HG02840 (cell line): ENCODE measurements around the gene SPON1.

ENCODE experiments used
- ATAC-seq: cut with Tn5 transposase; IDR thresholded peaks from one replicate; pipeline ENCODE4 v1.9.1; 2021; ENCODE audit warnings: mild to moderate bottlenecking, moderate library complexity, moderate number of reproducible peaks; ENCODE audit not compliant: unreplicated experiment, low FRiP score

Gene SPON1

DNA sequence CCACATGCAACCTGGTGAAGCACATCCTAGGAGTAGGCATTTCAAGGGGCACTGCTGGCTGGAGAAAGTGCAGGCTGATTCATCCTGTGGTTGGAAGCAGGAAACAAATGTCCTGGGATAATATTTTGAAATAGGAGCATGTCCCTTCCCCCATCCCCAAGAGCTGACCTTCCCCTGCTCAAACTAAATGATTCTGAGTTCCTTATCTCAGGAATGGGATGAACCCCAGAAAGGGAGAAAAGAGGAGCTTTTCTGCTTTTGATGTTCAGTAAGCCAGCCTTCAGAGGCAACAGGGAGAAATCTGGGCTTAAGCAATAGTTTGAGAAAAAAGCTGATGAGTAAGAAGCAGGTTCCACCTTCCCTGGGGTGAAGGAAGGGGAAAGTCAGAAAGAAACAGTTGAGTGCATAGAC is 19.5 kb upstream of the SPON1 start:
- ATAC-seq = no peak

DNA sequence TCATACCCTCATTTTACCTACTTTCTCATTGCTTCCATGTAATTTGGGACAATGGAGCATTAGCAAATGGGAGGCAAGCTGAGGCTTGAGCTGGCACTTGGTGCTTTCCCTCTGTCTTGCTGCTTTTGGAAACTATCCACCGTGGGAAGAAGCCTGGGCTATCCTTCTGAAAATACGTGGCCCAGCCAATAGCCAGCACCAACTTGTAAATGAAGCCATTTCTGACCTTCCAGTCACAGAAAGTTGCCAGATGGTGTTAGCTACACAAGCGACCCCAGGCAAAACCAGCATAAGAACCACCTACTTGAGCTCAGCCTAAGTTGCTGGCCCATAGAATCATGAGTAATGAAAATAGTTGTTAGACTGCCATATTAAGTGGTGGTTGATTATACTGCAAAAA is 18.5 kb upstream of the SPON1 start:
- no peak for ATAC-seq

DNA sequence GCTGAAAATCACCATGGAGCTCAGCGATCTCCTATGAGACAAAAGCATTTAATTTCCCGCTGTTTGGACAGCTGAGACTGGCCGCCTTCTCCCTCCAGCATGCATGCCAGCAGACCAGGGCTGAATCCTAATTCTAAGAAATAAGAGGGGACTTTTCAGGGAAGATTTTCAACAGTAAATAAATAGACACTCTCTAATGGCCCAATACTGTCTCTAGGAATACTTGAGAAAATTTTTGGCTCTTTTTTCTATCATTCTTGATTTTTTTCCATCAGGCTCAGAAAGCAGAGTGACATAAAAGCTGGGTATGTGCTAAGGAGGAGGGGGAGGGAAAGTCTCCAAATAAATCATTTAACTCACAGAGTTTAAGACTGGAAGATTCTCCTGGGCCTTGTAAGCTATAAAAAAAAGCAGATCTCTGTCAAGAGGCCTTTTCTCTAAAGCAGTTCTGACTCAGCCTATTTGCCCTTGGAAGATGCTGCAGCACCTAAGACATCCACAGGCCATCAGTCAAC is 17.6 kb upstream of the SPON1 start:
- ATAC-seq = no peak

GRCh38 chr11:13947379-13947778 is 15.1 kb upstream of the SPON1 start:
- ATAC-seq = no peak

DNA sequence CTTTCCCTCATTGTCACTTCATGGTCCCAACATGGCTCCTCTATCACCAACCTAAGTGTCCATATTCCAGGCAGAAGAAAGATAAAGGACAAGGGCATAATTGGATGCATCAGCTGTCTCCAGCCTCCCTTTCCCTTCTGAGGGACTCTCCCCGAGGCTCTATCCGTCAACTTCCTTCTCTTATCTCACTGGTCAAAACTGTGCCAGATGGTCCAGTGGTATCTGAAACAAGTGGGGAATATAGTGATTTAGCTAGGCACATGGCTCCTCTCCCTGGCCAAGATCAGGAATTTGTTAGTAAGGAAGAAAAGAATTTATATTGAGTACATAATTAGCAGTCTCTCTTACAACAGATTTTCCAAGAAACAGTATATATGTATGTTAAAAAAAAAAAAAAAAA is 12.6 kb upstream of the SPON1 start:
- no peak for ATAC-seq

DNA sequence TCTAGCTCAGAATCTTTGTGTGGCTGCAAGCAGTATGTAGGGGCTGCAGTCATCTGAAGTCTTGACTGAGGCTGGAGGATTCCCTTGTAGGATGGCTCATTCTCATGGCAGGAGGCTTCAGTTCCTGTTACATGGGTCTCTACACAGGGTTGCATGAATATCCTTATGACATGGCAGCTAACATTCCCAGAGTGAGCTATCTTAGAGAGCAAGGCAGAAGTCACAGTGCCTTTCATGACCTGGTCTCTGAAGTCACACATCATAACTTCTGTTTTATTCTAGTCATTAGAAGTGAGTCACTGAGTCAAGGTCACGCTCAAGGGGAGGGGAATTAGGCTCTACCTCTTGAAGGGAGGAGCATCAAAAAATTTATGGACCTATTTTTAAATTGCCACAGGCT is 10.3 kb upstream of the SPON1 start:
- no peak for ATAC-seq

DNA sequence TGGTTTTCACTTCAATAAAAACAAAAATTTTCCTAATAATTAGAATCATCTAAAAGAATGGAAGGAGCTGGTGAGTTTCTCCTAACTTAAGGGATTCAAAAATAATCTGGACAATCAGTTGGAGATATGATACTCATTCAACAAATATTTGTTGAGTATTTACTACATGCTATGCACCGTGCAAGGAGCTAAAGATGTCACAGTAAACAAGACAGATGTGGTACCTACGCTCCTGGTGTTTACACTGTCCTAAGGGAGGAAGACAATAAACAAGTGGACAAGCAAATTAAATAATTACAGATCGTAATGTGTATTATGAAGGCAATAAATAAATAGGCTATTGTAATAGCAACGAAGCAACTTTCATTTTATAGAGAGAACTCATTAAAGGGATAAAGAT is 9.9 kb upstream of the SPON1 start:
- no peak for ATAC-seq

GRCh38 chr11:13954591-13954990 is 7.9 kb upstream of the SPON1 start:
- no peak for ATAC-seq

GRCh38 chr11:13955971-13956421 is 6.5 kb upstream of the SPON1 start:
- no peak for ATAC-seq

DNA sequence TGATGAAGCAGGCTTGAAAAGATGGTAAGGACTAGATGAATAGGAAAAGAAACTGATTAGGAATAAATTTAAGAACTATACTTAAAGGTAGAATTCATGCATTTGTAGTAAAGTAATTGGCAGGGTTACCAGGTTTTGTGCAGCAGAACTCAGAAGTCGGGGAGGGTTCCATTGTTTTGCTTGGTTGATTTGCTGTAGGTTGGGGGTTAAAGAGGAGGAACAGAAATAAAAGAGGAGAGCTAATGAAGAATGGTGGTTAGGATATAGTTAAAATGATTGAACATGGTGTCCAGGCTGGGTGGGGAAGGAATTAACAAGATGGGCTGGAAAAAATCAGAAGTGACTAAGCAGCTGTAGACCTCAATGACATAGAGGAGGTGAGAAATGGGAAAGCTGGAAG is 5.5 kb upstream of the SPON1 start:
- ATAC-seq = no peak

DNA sequence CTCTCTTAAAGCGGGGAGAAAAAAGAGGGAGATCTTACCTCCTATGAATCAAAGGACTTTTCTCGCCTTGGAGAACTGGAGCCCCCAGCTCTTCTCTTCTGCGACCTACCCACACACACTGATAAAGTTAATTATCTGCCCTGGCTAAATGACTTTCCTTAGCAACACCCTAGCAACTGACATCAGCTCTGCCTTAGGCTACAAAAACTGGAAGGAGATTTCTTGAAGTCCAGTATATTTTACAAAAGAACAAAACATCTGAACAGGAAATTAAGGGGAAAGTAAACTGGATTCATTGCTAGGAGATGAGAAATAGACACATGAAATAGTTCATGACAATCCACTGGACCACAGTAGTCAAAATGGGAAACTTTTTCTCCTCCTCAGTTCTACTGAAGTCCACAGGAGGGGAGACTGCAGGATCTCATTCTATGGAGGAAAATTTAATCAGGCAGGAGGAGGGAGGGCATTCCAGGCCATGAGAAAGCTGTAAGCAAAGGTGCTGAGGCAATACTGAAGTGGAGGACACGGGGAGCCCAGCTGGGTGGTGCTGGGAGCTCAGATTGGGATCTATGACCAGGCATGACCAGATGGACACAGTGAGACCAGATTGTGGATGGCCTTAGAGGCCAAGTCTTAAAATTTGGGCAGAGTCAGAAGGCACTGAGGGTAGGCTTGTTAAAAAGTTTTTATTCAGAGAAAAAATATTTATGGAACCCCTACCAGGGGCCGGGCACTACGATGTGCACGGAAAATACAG is 3.7 kb upstream of the SPON1 start:
- ATAC-seq = no peak

GRCh38 chr11:13962198-13962561 is 343 bp upstream of the SPON1 start:
- ATAC-seq = no peak

DNA sequence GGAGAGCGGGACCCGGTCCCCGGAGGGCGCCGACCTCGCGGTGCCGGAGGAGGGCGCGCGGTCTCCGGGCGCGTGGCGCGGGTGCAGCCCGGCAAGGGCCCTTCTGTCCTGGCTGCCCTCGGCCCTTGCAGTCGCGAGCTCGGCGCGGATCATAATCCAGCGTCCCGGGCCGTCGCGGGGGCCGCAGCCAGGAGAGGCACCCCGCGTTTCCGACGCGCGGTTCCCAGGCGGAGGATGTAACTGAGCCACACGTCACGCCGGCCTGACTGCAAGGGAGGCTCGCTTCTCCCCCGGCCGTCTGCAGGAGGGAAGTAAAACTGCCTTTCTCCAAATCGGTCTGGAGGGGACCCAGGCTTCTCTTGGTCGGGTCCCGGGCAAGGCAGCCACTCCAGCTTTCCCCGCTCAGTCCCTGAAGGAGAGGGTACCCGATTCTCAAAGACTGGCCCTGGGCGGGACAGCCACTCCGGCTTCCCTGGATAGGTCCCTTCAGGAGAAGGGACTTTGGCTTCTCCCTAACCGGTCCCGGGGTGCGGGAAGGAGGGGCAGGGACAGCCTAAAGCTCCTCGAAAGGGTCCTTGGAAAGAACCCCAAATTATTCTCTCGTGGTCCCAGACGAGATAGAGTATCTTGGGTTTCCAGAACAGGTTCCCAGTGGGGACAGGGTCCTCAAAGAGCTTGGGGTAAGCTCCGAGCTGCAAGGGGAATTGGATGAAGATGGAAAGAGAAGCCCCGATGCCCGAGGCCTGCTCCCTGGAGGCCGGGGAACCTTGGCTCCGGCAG is 836 bp downstream of the SPON1 start:
- no peak for ATAC-seq

DNA sequence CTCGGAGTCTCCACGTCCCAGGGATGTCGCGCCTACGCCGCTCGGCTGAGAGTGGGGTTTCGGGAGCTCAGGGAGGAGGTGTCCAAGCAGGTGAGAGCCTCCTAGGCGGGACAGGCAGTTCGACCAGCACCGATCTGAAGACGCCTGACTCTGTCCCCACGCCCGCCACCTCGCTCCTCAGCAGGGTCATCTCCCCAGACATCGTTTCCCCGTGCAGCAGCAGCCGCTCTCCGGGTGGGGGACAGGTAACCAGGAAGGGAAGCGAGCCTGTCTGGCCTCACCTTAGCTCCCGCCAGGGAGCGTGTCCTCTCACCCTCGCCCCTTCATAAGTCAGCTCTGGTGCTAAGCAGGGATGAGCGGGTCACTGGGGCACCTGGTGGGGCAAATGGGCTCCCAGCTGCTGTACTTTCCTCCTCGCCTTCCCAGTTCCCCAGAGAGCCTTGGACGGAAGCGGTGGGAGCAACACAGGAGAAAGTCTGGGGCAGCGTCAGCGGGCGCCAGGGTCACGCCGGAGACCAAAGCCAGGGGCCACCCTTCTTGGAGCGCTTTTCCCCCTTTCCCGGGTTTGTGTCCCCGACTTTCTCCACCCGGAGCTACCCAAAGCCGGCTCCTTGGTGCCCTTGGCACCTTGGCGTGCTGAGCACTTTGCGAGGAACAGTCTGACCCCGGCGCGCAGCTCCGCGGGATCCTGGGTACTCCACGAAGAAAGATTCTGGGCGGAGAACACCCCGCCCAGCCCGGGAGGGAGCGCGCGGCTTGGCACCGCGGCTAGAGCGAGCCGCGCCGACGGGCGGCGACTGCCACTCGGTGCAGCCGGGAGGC is 1.6 kb downstream of the SPON1 start:
- ATAC-seq = no peak

DNA sequence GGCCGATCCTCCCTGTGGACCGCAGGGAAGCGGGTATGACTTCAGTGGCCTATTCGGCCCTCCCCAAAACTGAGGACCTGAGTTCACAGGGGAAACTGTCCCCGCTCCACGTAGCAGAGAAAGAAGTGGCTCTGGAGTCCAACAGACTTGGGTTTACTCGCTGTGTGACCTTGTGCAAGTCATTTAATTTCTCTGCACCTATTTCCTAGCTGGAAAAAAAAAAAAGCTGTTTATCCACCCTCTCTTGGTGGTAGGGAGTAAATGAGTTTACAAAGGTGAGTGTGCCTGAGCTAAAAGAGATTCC is 2.2 kb downstream of the SPON1 start:
- ATAC-seq = no peak

DNA sequence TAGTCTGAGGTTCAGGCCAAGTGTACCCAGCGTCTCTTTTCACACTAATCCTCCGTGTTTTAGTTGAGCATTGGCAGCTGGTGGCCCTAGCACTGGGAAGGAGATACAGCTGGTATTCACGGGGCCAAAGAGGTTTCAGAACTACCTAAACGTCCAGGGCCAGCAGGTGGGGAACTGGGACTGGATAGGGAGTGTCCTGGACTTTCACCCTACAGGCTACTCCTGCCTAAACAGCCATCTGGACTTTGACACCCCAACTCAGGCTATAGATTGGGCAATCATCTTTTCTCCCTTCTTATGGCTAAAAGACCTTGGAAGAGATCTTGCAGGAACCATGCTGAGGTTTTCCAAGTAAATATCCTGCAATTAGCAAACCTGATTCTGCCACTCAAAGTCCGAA is 2.8 kb downstream of the SPON1 start:
- ATAC-seq = no peak

DNA sequence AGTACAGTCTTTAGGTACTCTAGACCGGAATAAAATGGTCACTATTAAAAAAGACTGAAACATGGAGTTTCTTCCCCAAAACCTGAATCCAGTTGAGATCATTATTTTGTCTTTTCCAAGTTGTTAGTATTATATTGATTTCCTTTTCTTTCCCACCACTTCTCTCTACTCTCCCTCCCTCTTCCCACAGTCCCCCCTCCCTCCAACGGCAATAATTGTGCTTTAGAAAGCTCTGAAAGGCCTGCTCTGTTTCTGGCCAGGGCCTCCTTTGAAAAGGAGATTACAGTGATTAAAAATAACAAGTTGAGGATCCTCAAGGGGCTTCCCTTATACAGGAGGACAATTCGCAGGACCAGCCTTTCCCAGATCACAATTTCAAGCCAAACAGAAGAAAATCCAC is 3.5 kb downstream of the SPON1 start:
- no peak for ATAC-seq

DNA sequence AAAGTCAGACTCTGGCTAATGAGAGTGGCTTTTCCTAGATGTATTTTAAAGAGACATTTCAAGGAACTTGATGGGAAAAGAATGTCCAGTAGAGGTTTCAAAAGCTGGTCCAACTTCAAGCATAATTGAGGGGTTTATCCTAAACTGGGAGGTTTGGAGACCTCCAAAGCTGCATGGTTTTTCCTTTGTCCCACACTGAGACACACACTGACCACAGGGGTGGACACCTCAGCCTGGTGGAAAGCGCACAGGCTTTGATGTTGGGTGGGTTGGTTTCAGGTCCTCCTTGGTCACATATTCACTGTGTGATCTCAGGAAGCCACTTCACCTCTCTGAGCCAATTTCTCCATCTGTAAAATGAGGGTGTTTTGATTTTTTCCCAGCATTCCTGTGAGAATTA is 4.0 kb downstream of the SPON1 start:
- ATAC-seq = no peak

DNA sequence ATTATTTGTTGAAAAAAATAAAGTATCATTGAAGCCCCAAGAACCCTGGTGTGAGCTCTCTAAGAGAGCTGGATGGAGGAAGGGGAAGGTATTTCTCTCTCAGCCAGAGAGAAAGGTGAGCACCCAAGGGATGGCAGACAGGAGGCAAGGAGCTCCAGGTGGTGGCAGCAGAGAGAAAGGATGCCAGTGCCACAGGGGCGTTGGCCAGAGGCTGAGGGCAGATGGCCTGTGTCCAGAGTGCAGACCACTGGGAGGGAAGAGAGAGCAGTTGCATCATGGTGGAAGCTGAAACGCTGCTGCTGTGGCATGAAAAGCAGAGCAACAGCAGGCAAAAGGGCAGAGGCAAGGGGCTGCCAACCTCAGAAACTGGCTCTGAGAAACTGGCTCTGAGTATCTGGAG is 8.5 kb downstream of the SPON1 start:
- no peak for ATAC-seq

DNA sequence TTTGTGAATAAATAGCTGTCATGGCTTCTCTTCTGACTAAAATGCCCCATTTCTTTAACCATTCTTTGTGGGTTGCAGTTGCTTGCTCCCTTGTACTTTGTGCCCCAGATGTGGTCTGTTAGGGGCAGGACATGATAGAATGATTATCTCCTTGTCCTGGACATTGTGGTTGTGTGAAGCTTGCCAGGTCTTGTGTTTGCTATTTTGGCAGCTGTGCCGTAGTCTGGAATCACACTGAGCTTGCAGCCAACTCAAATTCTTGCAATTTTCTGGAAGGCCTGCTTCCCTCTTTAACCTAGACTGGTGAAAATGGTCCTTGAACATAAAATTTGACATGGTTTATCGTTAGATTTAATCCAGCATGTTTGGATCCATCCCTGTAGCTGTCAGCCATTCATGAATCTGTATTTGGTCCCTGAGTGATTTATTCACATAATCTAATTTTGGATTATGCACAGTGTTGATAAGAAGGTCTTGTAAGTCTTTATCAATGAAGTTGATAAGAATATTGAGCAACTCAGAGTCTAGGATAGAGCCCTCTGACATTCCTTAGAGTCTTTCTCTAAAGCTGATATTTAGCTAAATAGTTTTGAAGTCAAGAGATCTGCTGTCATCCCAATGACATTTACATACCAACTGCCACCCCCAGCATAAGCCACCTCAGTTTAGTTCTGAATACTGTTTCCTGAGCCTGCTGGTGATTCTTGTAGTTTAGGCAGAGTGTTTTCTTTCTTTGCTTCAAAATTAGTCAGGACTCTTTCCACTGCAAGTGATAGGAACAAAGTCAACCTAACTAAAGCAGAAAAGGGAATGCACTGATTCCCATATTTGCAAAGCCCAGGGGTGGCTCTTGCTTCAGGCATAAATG is 9.8 kb downstream of the SPON1 start:
- no peak for ATAC-seq
